Endodermal cell (in vitro differentiated cells): ENCODE results near the gene ELOA2. TPM values are rescaled to one million over a fixed set of nuclear protein-coding genes. Genes with fewer than 3 reads are reported as not detected.

Source experiments
- DNase-seq: peaks from one replicate; pipeline ENCODE4 v3.0.0-alpha.2; 2017
- H3K27ac ChIP-seq: 2 replicates; pipeline ENCODE4 v1.5.1; 2013; ENCODE audit warnings: mild to moderate bottlenecking, low read depth, low read length, moderate library complexity
- H3K27me3 ChIP-seq: 2 replicates; pipeline ENCODE4 v1.6.1; 2013; ENCODE audit warnings: mild to moderate bottlenecking, low read length, moderate library complexity; ENCODE audit not compliant: insufficient read depth, control insufficient read depth, poor library complexity, severe bottlenecking
- H3K36me3 ChIP-seq: 2 replicates; pipeline ENCODE4 v1.7.0; 2013; ENCODE audit warnings: mild to moderate bottlenecking, low read length, moderate library complexity; ENCODE audit not compliant: control insufficient read depth, insufficient read depth
- H3K4me1 ChIP-seq: one replicate; pipeline ENCODE4 v1.7.0; 2013; ENCODE audit warnings: low read length; ENCODE audit not compliant: control insufficient read depth, insufficient read depth
- H3K4me3 ChIP-seq: 2 replicates; pipeline ENCODE4 v1.5.1; 2013; ENCODE audit warnings: mild to moderate bottlenecking, low read length, moderate library complexity
- H3K9ac ChIP-seq: 2 replicates; pipeline ENCODE4 v1.6.1; 2013; ENCODE audit warnings: mild to moderate bottlenecking, low read length, moderate library complexity; ENCODE audit not compliant: poor library complexity, severe bottlenecking; ENCODE audit errors: extremely low read depth
- H3K9me3 ChIP-seq: 2 replicates; pipeline ENCODE4 v1.6.1; 2013; ENCODE audit warnings: mild to moderate bottlenecking, low read length, moderate library complexity; ENCODE audit not compliant: control insufficient read depth
- H3K27ac Mint-ChIP-seq: 2 replicates; pipeline ENCODE4 v1.8.0; 2020; ENCODE audit warnings: mixed read lengths
- H3K27me3 Mint-ChIP-seq: 2 replicates; pipeline ENCODE4 v1.8.0; 2021; ENCODE audit warnings: mild to moderate bottlenecking, mixed read lengths; ENCODE audit not compliant: insufficient read depth
- H3K36me3 Mint-ChIP-seq: 2 replicates; pipeline ENCODE4 v1.8.0; 2020; ENCODE audit warnings: low read depth, mixed read lengths
- H3K4me1 Mint-ChIP-seq: 2 replicates; pipeline ENCODE4 v1.8.0; 2020; ENCODE audit warnings: mixed read lengths
- H3K4me3 Mint-ChIP-seq: 2 replicates; pipeline ENCODE4 v1.8.0; 2020; ENCODE audit warnings: mild to moderate bottlenecking, moderate library complexity, mixed read lengths
- H3K9me3 Mint-ChIP-seq: 2 replicates; pipeline ENCODE4 v1.8.0; 2020; ENCODE audit warnings: mild to moderate bottlenecking, mixed read lengths
- CTCF ChIP-seq: fragments of 200-600 bp; sonication (generic); conservative IDR thresholded peaks from 2 replicates; pipeline ENCODE4 v1.5.0; 2021; ENCODE audit warnings: antibody characterized with exemption, mild to moderate bottlenecking
- WGBS, 2 experiments: methylation state at CpG; one replicate each; pipeline versions ENCODE4 v1.1.5 to v1.1.7; 2013; ENCODE audit warnings: missing lambda C conversion rate in 2 of 2, mixed read lengths in 1 of 2; ENCODE audit not compliant: insufficient coverage in 1 of 2, insufficient read length in 1 of 2; 5-methylcytosine and 5-hydroxymethylcytosine counted together
- total RNA-seq, 2 donors: library from RNA; stranded (reverse); fragmentation: NEBNext Ultra II Directional in 1 of 2; extraction: Animal tissue kit (Norgen Biotek cat#: 25700) in 1 of 2; gene quantifications; 2 replicates in 1 of 2; 3 replicates in 1 of 2; pipeline ENCODE4 v1.2.1, GENCODE V29; 2021

ELOA2 gene
- total RNA-seq, 2 donors from 2014 or later = not detected

DNA sequence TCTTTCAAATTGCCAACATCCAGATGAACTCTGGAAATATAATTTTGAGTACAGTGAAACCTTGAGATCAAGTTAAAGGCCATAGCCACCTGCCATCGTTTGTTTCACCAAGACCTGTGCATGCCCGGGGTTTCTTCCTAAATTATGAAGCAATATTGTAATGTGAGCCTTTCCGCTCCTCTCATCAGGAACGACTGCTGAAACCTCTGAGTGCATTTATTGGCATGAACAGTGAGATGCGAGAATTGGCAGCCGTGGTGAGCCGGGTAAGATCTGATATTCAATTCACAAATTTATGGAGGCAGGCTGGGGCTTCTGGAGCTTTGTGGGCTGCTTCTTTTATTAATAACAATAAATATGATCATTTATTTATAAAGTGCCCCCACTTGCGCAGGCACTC is 27.7 kb upstream of the ELOA2 start:
- H3K4me1 Mint-ChIP-seq = no peaks in the 10 kb centered on the region
- H3K27ac Mint-ChIP-seq = no peak overlapping the region
- Histone ChIP-seq H3K36me3 (no peaks in the 10 kb centered on the region), H3K9me3 (no peaks in the 10 kb centered on the region), H3K9ac (no peak overlapping the region), H3K4me1 (no peaks in the 10 kb centered on the region), H3K4me3 (no peak overlapping the region), H3K27me3 (peaks cover 3% of the 10 kb centered on the region), H3K27ac (no peak overlapping the region)
- no peak overlapping the region for H3K4me3 Mint-ChIP-seq
- no peaks in the 10 kb centered on the region for H3K36me3 Mint-ChIP-seq
- DNase-seq = no peak
- no peaks in the 10 kb centered on the region for H3K27me3 Mint-ChIP-seq
- no peaks in the 10 kb centered on the region for H3K9me3 Mint-ChIP-seq
- 91 to 100% methylated on average over 3 to 7 of the region's 8 CpGs for WGBS, 2 experiments
- TF ChIP-seq CTCF = no peak

GRCh38 chr18:47062471-47062870 is 27.1 kb upstream of the ELOA2 start:
- no peak for TF ChIP-seq CTCF
- H3K4me1 ChIP-seq = peaks cover 2% of the 10 kb centered on the region
- H3K27me3 ChIP-seq = peaks cover 3% of the 10 kb centered on the region
- no peak for DNase-seq
- no peaks in the 10 kb centered on the region for H3K9me3 ChIP-seq
- Mint-ChIP-seq H3K36me3 (no peaks in the 10 kb centered on the region), H3K9me3 (no peaks in the 10 kb centered on the region), H3K4me3 (no peak overlapping the region), H3K4me1 (peaks cover 4% of the 10 kb centered on the region), H3K27ac (no peak overlapping the region), H3K27me3 (no peaks in the 10 kb centered on the region)
- no peak overlapping the region for H3K4me3 ChIP-seq
- no peaks in the 10 kb centered on the region for H3K36me3 ChIP-seq
- no peak overlapping the region for H3K9ac ChIP-seq
- H3K27ac ChIP-seq = no peak overlapping the region
- 90 to 100% methylated on average over 1 to 2 of the region's 2 CpGs for WGBS, 2 experiments

GRCh38 chr18:47054369-47054768 is 18.9 kb upstream of the ELOA2 start:
- Mint-ChIP-seq H3K9me3 (no peaks in the 10 kb centered on the region), H3K4me3 (no peak overlapping the region), H3K36me3 (no peaks in the 10 kb centered on the region), H3K4me1 (peaks cover 6% of the 10 kb centered on the region), H3K27me3 (peaks cover 12% of the 10 kb centered on the region), H3K27ac (no peak overlapping the region)
- H3K27me3 ChIP-seq = peaks cover 10% of the 10 kb centered on the region
- H3K9me3 ChIP-seq = no peaks in the 10 kb centered on the region
- DNase-seq = no peak
- WGBS, 2 experiments = 88 to 89% methylated on average over 3 to 5 of the region's 5 CpGs
- H3K36me3 ChIP-seq = no peaks in the 10 kb centered on the region
- TF ChIP-seq CTCF = no peak
- no peak overlapping the region for H3K9ac ChIP-seq
- no peak overlapping the region for H3K27ac ChIP-seq
- no peak overlapping the region for H3K4me3 ChIP-seq
- H3K4me1 ChIP-seq = peaks cover 3% of the 10 kb centered on the region
